Psoas muscle (tissue), 8 donors: ENCODE measurements around the gene SYN1. TPM values are rescaled to one million over a fixed set of nuclear protein-coding genes. Genes with fewer than 3 reads are reported as not detected.
"Not testable (repeated sequence)": the region's sequence is repeated elsewhere in the genome, so short reads cannot be mapped to it uniquely, and the experiment has no call there.

Experiments used
- ATAC-seq, 4 donors: fragments of 200-7000 bp; cut with Tn5 transposase; one replicate each; pipeline ENCODE4 v1.9.1; 2020; ENCODE audit warnings: moderate library complexity in 3 of 4, mild to moderate bottlenecking in 2 of 4
- DNase-seq, 2 donors: peaks; one replicate each; pipeline ENCODE4 v3.0.0-alpha.2; 2020
- H3K27ac ChIP-seq: fragments of 200-600 bp; one replicate; pipeline ENCODE4 v1.8.0; 2022
- H3K27me3 ChIP-seq, 3 donors: fragments of 200-600 bp in 1 of 3; one replicate each; pipeline versions ENCODE4 v1.6.1 to v1.8.0; 2013 to 2022; ENCODE audit warnings: low read length in 2 of 3, mild to moderate bottlenecking in 2 of 3, moderate library complexity in 1 of 3; ENCODE audit not compliant: insufficient read depth in 3 of 3
- H3K36me3 ChIP-seq, 2 donors: fragments of 200-600 bp in 1 of 2; one replicate each; pipeline versions ENCODE4 v1.6.1 to v1.8.0; 2013 to 2022; ENCODE audit warnings: low read depth in 1 of 2, mild to moderate bottlenecking in 1 of 2, moderate library complexity in 1 of 2; ENCODE audit not compliant: insufficient read depth in 1 of 2
- H3K4me1 ChIP-seq: fragments of 200-600 bp; one replicate; pipeline ENCODE4 v1.8.0; 2022
- H3K4me3 ChIP-seq: fragments of 200-600 bp; one replicate; pipeline ENCODE4 v1.8.0; 2022; ENCODE audit warnings: mild to moderate bottlenecking
- H3K9me3 ChIP-seq: fragments of 200-600 bp; one replicate; pipeline ENCODE4 v1.8.0; 2022
- WGBS, 3 donors: extraction: QIAGEN DNeasy Blood & Tissue Kit; methylation state at CpG; one replicate each; pipeline versions ENCODE4 v1.1.6 to v1.1.7; 2013; 5-methylcytosine and 5-hydroxymethylcytosine counted together
- intact Hi-C, 2 donors: fragments of 100-400 bp; cut with DNase I; formaldehyde crosslinking; loops; one replicate each; pipeline versions ENCODE4 v1.11.0 to v1.14.2; 2022
- polyA plus RNA-seq, 3 donors: library from polyadenylated mRNA; stranded (reverse); fragments of 200-250 nt; gene quantifications; one replicate each; pipeline ENCODE4 v1.2.3, GENCODE V29; 2013
- total RNA-seq, 4 donors: library from RNA; stranded (reverse); fragmentation: NEBNext Ultra II Directional in 2 of 4; extraction: Animal tissue kit (Norgen Biotek cat#: 25700) in 2 of 4; gene quantifications; one replicate each; pipeline versions ENCODE4 v1.2.1 to v1.2.4, GENCODE V29; 2021 to 2023
- TF ChIP-seq, protein P1 (sequence below): fragments of 200-600 bp; IDR thresholded peaks from one replicate; pipeline ENCODE4 v1.8.0; 2022; ENCODE audit warnings: antibody characterized with exemption
- donor health status: healthy with polysubstance abuse.
- donor health status: DM: no; HTN: no; CAD: no; lungs with moderate emphysema.
- donor health status: Bipolar disorder and iron deficiency.
- donor health status: healthy.
- donor health status: DM: yes; HTN: yes; CAD: no.
- donor health status: DM: no; HTN: no; CAD: no.
- donor health status: DM: no; HTN: no; CAD: no.
- donor health status: DM: yes; HTN: yes; CAD: no.

The SYN1 gene
- total and polyA plus RNA-seq, 7 donors = 0.80 to 7.0 (median 2.3) TPM

DNA sequence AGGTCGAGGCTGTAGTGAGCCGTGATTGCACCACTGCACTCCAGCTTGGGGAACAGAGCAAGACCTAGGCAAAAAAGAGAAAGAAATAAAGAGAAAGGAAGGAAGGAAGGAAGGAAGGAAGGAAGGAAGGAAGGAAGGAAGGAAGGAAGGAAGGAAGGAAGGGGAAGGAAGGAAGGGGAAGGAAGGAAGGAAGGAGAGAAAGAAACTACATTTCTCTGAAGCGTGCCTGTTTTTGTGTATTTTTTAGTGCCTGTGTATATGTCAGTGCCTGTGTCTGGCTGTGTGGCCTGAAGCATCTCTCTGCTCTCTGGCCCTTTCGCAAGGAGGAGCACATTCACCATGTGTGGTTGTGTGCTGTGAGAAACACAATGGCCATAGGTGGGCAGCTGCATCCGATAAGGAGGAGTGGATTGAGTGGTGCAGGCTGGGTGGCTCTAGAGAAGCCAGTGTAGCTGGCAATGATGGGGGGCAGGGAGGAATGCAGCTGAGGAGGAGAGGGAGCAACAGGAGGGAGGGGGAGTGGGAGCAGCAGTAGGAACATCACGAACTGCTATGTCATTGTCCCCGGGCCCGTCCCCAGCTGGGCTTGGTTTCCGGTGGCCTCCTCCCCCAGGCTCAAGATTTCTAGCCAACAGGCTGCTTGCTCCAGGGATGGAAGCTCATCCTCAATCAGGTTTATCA lies 11.4 kb downstream of the SYN1 start:
- no peak for ATAC-seq
- 37 to 46% (median 44%) methylated on average over 9 of the region's 9 CpGs for WGBS, 3 donors
- no peak overlapping the region for H3K4me3 ChIP-seq
- no peaks in the 10 kb centered on the region for H3K9me3 ChIP-seq
- H3K4me1 ChIP-seq = no peaks in the 10 kb centered on the region
- no peak for DNase-seq
- H3K27me3 ChIP-seq = no peaks in the 10 kb centered on the region
- no peak overlapping the region for H3K27ac ChIP-seq
- TF ChIP-seq, protein P1, sequence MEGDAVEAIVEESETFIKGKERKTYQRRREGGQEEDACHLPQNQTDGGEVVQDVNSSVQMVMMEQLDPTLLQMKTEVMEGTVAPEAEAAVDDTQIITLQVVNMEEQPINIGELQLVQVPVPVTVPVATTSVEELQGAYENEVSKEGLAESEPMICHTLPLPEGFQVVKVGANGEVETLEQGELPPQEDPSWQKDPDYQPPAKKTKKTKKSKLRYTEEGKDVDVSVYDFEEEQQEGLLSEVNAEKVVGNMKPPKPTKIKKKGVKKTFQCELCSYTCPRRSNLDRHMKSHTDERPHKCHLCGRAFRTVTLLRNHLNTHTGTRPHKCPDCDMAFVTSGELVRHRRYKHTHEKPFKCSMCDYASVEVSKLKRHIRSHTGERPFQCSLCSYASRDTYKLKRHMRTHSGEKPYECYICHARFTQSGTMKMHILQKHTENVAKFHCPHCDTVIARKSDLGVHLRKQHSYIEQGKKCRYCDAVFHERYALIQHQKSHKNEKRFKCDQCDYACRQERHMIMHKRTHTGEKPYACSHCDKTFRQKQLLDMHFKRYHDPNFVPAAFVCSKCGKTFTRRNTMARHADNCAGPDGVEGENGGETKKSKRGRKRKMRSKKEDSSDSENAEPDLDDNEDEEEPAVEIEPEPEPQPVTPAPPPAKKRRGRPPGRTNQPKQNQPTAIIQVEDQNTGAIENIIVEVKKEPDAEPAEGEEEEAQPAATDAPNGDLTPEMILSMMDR = no peak
- no peaks in the 10 kb centered on the region for H3K36me3 ChIP-seq
- intact Hi-C loops = no loop called here

DNA sequence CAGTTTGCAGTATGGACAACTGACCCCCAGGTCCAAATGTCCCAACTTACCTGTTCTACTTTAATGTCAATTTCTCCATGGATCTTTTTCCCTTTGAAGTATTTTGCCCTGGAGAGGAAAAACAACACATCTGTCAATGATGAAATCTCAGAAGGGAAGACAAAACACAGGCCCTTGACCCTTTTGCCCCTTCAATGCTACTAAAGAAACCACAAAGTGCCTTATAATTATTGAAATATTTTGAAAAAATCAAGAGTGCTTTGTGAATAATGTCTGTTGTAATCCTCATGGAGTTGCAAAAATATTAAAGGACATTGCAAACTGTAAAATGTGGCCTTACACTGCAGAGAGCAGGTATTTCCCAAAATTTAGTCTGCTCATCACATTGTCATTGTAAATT lies 12.6 kb downstream of the SYN1 start:
- Histone ChIP-seq H3K27ac (no peak overlapping the region), H3K36me3 (no peaks in the 10 kb centered on the region), H3K9me3 (no peaks in the 10 kb centered on the region), H3K4me3 (no peak overlapping the region), H3K27me3 (no peaks in the 10 kb centered on the region), H3K4me1 (no peaks in the 10 kb centered on the region)
- DNase-seq (no peak), ATAC-seq (no peak)
- TF ChIP-seq, protein P1 = no peak
- intact Hi-C loops = no loop called here

DNA sequence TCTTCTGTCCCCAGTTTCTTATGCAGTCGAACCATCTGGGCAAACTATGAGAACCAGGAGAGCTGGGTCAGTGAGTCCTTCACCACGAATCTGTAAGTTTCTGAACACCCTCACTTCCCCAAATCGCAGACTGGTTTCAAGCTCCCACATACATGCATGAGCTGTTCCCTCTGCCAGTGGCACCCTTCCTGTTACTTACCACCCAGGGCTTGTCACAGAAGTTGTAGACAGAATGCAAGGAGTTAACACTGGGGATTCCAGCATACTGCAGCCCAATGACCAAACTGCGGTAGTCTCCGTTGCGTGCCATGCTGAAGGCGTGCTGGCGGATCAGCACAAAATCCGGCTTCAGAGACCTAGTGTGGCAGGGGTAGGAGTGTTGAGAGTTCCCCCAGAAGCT lies 14.6 kb downstream of the SYN1 start:
- H3K36me3 ChIP-seq = no peaks in the 10 kb centered on the region
- WGBS, 3 donors = 47 to 58% (median 53%) methylated on average over 9 of the region's 9 CpGs
- DNase-seq = no peak
- TF ChIP-seq, protein P1 = no peak
- H3K27ac ChIP-seq = no peak overlapping the region
- peaks cover 6% of the 10 kb centered on the region for H3K9me3 ChIP-seq
- no peak for ATAC-seq
- H3K4me1 ChIP-seq = no peaks in the 10 kb centered on the region
- H3K27me3 ChIP-seq = no peaks in the 10 kb centered on the region
- intact Hi-C loops = no loop called here
- no peak overlapping the region for H3K4me3 ChIP-seq

DNA sequence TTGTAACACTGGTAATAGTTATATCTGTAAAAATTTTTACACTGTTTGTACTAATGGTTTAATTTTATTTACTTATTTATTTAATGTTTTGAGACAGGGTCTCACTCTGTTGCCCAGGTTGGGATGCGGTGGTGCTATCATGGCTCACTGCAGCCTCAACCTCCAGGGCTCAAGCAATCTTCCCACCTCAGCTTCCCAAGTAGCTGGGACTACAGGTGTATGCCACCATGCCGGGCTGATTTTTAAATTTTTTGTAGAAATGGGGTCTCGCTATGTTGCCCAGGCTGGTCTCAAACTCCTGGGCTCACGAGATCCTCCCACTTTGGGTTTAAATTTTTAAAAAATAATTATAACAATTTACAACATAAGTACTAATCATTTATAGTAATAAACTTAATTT lies 16.5 kb downstream of the SYN1 start:
- H3K36me3 ChIP-seq, H3K4me1 ChIP-seq, H3K27me3 ChIP-seq, H3K27ac ChIP-seq, intact Hi-C loops, ATAC-seq, H3K4me3 ChIP-seq, DNase-seq: not testable (repeated sequence)
- peaks cover 11% of the 10 kb centered on the region for H3K9me3 ChIP-seq
- WGBS, 3 donors = 87 to 90% (median 89%) methylated on average over 4 of the region's 4 CpGs

DNA sequence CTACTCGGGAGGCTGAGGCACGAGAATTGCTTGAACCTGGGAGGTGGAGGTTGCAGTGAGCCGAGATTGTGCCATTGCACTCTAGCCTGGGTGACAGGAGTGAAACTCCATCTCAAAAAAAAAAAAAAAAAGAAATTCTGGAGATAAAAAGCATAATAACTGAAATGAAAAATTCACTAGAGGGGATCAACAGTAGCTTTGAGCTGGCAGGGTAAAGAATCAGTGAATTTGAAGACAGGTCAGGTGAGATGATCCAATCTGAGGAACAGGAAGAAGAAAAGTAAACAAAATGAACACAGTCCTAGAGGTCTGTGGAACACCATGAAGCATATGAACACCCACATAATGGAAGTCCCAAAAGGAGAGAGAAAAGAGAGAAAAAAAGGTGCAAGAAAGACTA lies 22.4 kb downstream of the SYN1 start:
- Histone ChIP-seq H3K27ac (no peak overlapping the region), H3K27me3 (no peaks in the 10 kb centered on the region), H3K9me3 (peaks cover 24% of the 10 kb centered on the region), H3K4me1 (no peaks in the 10 kb centered on the region), H3K4me3 (no peak overlapping the region), H3K36me3 (no peaks in the 10 kb centered on the region)
- ATAC-seq (no peak), DNase-seq (no peak)
- intact Hi-C loops = no loop called here
- 68 to 89% (median 84%) methylated on average over 3 of the region's 3 CpGs for WGBS, 3 donors
- TF ChIP-seq, protein P1 = no peak
